ENCODE results near the gene RNLS.

The RNLS gene

DNA sequence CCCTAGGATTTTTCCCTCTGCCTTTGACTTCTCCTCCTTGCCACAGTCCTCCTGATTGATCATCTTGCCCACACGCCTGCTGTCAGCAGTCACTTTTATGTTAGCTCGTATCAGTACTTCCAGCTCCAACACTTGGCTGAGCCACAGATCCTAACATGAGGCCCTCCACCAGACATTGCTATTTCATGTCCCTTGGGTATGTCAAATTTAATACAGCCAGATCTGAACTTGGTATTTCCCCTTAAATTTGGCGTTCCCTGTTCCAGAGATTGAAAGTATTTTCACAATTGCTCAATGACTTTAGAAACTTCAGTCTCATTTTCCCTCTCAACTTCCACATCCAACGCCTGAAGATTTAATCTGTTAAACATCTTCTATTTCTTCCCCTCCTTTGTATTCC lies 140.4 kb downstream of the RNLS start:
- in situ Hi-C loops (cut with HindIII; ENCODE audit: low sequenced_read_pairs), result no loop called here

- in situ Hi-C loops (cut with HindIII; ENCODE audit: low sequenced_read_pairs), result no loop called here
Measured at GRCh38 chr10:88440541-88440940, 142.6 kb downstream of the RNLS start.

GRCh38 chr10:88439932-88440331 lies 143.2 kb downstream of the RNLS start:
- in situ Hi-C loops (cut with HindIII; ENCODE audit: low sequenced_read_pairs), result no loop called here

DNA sequence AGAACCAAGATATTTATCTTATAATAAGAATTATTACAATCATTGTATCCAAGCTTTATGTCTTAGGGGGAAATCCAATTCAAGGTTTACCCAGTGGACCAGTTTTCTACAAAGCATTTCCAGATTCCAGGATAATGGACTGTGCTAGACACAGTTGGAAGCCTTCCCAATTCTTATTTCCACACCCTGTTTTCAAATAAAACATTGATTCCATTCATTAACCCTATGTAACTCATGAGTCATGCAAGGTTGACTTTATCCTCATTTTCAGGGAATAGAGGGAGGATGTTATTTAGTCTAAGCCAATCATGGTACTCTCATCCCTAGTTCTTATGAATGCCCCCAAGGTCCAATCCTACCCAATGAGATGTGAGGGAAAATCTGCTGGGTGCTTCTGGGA lies 145.7 kb downstream of the RNLS start:
- in situ Hi-C loops (cut with HindIII; ENCODE audit: low sequenced_read_pairs), result no loop called here

GRCh38 chr10:88433565-88434186 lies 149.4 kb downstream of the RNLS start:
- in situ Hi-C loops (cut with HindIII; ENCODE audit: low sequenced_read_pairs), result no loop called here

GRCh38 chr10:88431103-88431502 lies 152.0 kb downstream of the RNLS start:
- in situ Hi-C loops (cut with HindIII; ENCODE audit: low sequenced_read_pairs), result no loop called here

GRCh38 chr10:88428976-88429375 lies 154.1 kb downstream of the RNLS start:
- in situ Hi-C loops (cut with HindIII; ENCODE audit: low sequenced_read_pairs), result no loop called here

DNA sequence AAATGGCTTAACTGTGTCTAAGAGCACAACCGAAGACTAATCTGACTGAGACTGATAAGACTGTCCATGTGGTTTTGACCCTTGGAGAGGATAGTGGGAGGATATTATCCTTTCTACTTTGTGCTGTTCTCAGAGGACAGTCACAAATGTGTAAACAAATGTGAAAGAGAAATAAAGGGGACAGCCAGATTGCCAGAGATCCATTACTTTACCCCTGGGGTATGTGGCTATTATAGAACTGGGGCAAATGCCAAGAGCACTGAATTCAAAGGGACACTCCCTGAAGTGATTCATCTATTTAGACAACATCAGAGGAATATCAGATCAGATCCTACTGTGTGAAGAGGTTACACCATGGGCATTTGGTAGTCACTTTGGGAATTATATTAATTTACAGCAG lies 154.7 kb downstream of the RNLS start:
- in situ Hi-C loops (cut with HindIII; ENCODE audit: low sequenced_read_pairs), result no loop called here

DNA sequence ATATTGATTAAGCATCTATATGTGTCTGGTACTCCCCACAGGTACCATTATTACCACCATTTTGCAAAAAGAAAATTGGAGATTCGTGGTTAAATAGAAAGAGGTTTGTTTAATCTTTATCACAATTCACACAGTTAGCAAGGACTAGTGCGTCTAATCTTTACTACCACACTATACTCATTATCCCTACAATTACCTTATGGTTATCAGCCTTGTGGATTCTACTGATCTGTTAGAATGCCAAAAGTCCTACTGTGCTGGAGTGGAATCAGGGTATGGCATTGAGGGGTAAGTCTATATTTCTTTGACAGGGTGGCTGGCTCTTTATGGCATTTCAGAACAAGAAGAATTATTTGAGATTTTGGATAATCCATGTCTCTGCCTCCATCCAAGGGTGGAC lies 156.1 kb downstream of the RNLS start:
- in situ Hi-C loops (cut with HindIII; ENCODE audit: low sequenced_read_pairs), result no loop called here

DNA sequence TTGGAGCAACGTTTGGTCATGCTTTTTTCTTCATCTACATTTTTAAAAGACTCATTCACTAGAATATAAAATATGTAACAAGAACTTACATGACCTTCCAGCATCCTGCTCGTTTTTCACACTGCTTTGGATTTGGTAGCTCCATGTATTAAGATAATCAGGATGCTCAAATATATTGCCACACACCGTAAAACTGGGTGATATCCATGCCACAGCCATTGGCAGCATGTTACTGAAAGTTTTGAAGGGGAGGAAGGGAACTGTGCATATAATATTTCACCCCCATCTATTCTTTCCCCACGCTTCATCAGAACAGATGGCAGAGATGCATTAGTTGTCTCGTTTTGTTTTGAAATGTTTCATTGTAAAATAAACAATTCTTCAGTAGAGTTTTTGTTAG lies 158.2 kb downstream of the RNLS start:
- in situ Hi-C loops (cut with HindIII; ENCODE audit: low sequenced_read_pairs), result no loop called here

GRCh38 chr10:88423732-88424131 lies 159.4 kb downstream of the RNLS start:
- in situ Hi-C loops (cut with HindIII; ENCODE audit: low sequenced_read_pairs), result no loop called here

GRCh38 chr10:88421590-88421989 lies 161.5 kb downstream of the RNLS start:
- in situ Hi-C loops (cut with HindIII; ENCODE audit: low sequenced_read_pairs), result no loop called here

DNA sequence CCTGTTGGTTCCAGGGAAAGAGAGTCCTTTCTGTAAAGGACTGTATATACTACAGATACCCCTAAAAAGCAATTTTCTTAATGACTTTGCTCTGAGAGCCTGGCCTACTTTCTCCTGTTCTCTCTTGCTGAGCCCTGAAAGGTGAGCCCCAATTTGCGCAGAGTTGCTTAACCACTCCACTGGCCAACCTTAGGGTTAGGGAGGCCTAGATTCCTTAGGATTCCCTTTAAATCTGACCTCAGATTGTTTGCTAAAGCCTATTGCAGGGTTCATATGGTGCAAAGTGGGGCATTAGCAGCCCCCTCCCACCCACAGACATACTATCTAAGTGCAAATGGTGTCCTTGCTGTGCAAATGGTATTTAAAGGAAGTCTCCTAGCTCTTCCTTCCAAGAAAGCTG lies 164.2 kb downstream of the RNLS start:
- in situ Hi-C loops (cut with HindIII; ENCODE audit: low sequenced_read_pairs), result no loop called here

GRCh38 chr10:88417387-88418030 lies 165.6 kb downstream of the RNLS start:
- in situ Hi-C loops (cut with HindIII; ENCODE audit: low sequenced_read_pairs), result no loop called here

- in situ Hi-C loops (cut with HindIII; ENCODE audit: low sequenced_read_pairs), result no loop called here
Measured at GRCh38 chr10:88416801-88417200, 166.3 kb downstream of the RNLS start.

DNA sequence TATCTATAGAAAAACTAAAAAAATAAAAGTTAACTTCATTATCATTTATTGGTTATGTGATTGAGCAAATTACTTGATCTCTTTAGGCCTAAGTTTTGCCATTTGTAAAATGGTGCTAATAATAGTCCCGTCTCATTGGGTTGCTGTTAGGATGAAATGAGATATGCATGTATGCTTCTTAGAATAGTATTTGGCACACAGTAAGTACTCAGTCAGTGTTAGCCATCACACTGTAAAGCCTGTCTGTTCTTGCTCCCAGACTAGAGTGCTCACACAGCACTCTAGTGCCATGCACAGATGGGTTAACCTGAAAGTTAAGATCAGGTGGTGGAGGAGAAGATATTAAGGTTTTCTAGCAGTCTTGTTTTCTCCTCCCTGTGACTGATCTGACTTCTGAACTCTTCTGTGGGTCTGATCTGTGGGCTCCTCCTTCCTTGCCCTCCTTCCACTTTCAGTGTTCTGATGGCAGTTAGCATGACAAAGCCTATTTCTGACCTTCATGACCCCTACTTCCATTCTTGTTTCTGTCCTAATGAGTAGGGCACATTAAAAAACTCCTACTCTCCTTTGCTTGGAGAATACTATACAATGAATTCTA lies 167.5 kb downstream of the RNLS start:
- in situ Hi-C loops (cut with HindIII; ENCODE audit: low sequenced_read_pairs), result no loop called here

- in situ Hi-C loops (cut with HindIII; ENCODE audit: low sequenced_read_pairs), result no loop called here
Measured at GRCh38 chr10:88413412-88413811, 169.7 kb downstream of the RNLS start.

DNA sequence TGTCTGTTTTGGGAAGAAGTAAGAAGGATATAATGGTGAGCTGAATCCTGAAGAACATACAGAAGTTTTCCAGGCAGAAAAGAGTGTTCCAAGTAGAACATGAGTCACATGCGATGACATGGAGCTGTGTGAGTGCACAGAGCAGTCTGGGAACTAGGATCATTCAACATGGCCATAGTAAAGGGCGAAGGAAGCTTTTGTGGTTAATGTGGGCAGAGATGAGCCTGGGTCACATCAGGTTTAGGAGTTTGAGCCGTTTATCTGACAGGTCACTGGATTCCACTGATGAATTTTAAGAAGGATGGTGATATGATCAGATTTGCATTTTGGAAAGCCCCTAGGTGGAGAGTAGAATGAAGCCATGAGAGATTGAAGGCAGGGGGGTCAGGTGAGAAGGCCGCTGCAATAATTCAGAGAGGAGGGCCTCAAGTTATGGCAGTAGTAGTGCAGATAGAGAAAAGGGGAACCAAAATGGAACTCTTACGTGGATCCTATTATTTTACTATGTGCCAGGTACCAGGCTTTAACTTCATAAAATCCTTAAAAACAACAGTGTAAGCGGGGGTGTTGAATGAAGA lies 171.3 kb downstream of the RNLS start:
- in situ Hi-C loops (cut with HindIII; ENCODE audit: low sequenced_read_pairs), result no loop called here

GRCh38 chr10:88409824-88410223 lies 173.3 kb downstream of the RNLS start:
- in situ Hi-C loops (cut with HindIII; ENCODE audit: low sequenced_read_pairs), result no loop called here

DNA sequence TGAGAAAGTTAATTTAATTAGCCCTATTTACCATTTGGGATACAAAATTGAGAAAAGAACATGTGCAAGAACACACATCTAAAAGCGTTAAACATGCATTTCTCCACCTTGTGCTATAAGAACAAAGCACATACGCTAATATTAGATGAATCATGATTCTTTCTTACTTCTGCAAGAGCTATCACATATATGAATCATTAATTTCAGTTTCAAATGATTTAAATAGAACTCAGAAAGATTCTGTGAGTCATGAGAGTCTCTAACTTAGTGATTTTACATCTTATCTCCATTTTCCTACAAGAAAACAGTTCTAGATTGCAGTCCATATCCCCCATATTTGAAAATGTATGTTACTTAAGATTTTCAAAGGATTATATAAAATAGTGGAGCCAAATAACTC lies 173.9 kb downstream of the RNLS start:
- in situ Hi-C loops (cut with HindIII; ENCODE audit: low sequenced_read_pairs), result no loop called here

DNA sequence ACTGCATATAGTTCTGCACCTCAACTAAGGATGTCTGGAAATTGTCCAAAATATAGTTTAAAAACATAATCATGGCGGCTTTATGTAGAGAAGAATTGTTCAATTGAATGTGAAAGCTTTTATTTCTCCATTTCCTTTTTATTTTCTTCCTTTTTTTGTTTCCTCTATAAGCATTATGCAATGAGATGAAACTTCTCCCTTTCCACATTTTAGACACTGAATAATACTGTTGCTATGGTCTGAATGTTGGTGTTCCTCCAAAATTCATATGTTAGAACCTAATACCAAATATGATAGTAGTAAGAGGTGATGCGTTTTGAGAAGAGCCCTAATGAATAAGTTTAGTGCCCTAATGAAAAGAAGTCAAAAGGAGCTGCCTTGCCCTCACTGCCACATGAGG lies 175.0 kb downstream of the RNLS start:
- in situ Hi-C loops (cut with HindIII; ENCODE audit: low sequenced_read_pairs), result no loop called here

DNA sequence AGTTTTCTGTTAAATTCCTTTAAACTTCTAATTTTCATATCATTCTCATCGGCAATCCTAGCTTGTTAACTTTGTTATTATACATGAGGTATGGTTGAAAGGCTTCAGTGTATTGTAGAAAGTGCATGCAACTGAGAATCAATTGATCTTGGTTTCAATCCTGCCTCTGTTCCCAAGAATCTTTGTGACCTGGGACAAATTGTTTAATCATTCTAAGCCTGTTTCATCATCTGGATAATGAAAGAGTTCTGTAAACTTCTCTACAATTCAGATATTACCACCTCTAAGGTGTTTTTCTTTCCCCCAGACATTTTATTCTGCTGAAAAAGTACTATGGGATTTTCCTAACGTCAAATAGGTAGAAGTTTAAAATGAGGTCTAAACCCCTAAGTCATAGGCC lies 179.0 kb downstream of the RNLS start:
- in situ Hi-C loops (cut with HindIII; ENCODE audit: low sequenced_read_pairs), result no loop called here

Measured in endothelial cell of hepatic sinusoid (primary cell).